ENCODE results near the gene COL25A1. TPM values are rescaled to one million over a fixed set of nuclear protein-coding genes. Genes with fewer than 3 reads are reported as not detected.
"Not testable (repeated sequence)": the region's sequence is repeated elsewhere in the genome, so short reads cannot be mapped to it uniquely, and the experiment has no call there.

The COL25A1 gene
- total and polyA plus RNA-seq, 5 donors from 2014 or later, result 0.19 TPM; not detected in 4

DNA sequence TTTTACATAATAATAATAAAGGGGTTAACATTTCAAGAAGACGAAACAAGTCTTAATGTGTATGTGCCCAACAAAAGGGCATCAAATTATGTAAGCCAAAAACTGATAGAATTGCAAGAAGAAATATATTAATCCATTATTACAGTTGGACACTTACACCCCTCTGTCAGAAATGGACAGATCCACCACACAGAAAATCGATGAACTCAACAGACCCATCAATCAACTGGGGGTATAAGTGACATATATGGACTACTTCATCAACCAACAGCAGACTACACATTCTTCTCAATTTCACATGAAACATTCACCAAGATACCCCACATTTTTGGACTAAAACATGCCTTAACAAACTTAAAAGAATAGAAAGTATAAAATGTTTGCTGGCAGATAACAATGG, 183.8 kb downstream of the COL25A1 start:
- Mint-ChIP-seq H3K4me3 (no peak overlapping the region), H3K4me1 (no peaks in the 10 kb centered on the region), H3K9me3 (peaks cover 0 to 4% (median 0%) of the 10 kb centered on the region in 7 donors), H3K36me3 (no peaks in the 10 kb centered on the region), H3K27me3 (no peaks in the 10 kb centered on the region), H3K27ac (no peak overlapping the region)
- DNase-seq (no peak), ATAC-seq (ENCODE audit: low read depth in 2 of 2) (no peak)
- Histone ChIP-seq H3K27ac (ENCODE audit: insufficient read depth, low read length, poor library complexity, severe bottlenecking) (no peak overlapping the region), H3K4me1 (ENCODE audit: control insufficient read depth, insufficient read depth, low read length, poor library complexity, severe bottlenecking) (no peaks in the 10 kb centered on the region), H3K27me3 (ENCODE audit: control insufficient read depth, insufficient read depth, low read length) (peaks cover 5% of the 10 kb centered on the region), H3K36me3 (ENCODE audit: control insufficient read depth, insufficient read depth, low read length) (no peaks in the 10 kb centered on the region), H3K9me3 (ENCODE audit: control insufficient read depth in 2 of 2, low read length in 2 of 2) (no peaks in the 10 kb centered on the region), H3K4me3 (ENCODE audit: low read depth, low read length) (no peak overlapping the region)

DNA sequence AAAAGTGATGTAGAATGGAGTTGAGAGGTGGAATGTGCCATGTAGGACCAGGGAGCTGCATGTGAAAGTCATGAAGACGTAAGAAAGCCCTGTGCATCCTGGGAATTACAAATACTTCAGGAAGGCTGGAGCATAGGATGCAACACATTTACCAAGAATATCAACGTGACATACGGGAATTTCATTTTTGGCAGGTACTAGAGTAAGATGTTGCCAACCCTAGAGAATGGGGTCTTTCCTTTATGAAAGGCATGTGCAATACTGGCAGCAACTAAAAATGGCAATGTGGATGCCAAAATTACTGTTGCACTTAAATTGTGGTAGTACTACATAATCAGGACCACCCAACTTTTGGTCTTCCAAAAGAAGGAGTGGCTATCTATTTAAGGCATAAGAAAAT, 188.0 kb downstream of the COL25A1 start:
- no peaks in the 10 kb centered on the region for H3K4me1 Mint-ChIP-seq
- no peaks in the 10 kb centered on the region for H3K27me3 Mint-ChIP-seq
- H3K27ac Mint-ChIP-seq, result no peak overlapping the region
- Histone ChIP-seq H3K4me1 (ENCODE audit: control insufficient read depth, insufficient read depth, low read length, poor library complexity, severe bottlenecking) (no peaks in the 10 kb centered on the region), H3K9me3 (ENCODE audit: control insufficient read depth in 2 of 2, low read length in 2 of 2) (no peaks in the 10 kb centered on the region), H3K27me3 (ENCODE audit: control insufficient read depth, insufficient read depth, low read length) (peaks cover 3% of the 10 kb centered on the region), H3K36me3 (ENCODE audit: control insufficient read depth, insufficient read depth, low read length) (no peaks in the 10 kb centered on the region), H3K4me3 (ENCODE audit: low read depth, low read length) (no peak overlapping the region), H3K27ac (ENCODE audit: insufficient read depth, low read length, poor library complexity, severe bottlenecking) (no peak overlapping the region)
- ATAC-seq (ENCODE audit: low read depth in 2 of 2) (no peak), DNase-seq (no peak)
- H3K4me3 Mint-ChIP-seq, result no peak overlapping the region
- H3K9me3 Mint-ChIP-seq, result no peaks in the 10 kb centered on the region
- no peaks in the 10 kb centered on the region for H3K36me3 Mint-ChIP-seq

GRCh38 chr4:109113521-109113920, 188.9 kb downstream of the COL25A1 start:
- no peak for ATAC-seq (ENCODE audit: low read depth in 2 of 2)
- H3K4me3 Mint-ChIP-seq, result no peak overlapping the region
- H3K27ac ChIP-seq (ENCODE audit: insufficient read depth, low read length, poor library complexity, severe bottlenecking), result no peak overlapping the region
- H3K27me3 ChIP-seq (ENCODE audit: control insufficient read depth, insufficient read depth, low read length), result peaks cover 3% of the 10 kb centered on the region
- H3K4me3 ChIP-seq (ENCODE audit: low read depth, low read length), result no peak overlapping the region
- H3K4me1 ChIP-seq (ENCODE audit: control insufficient read depth, insufficient read depth, low read length, poor library complexity, severe bottlenecking), result no peaks in the 10 kb centered on the region
- H3K27me3 Mint-ChIP-seq, result no peaks in the 10 kb centered on the region
- H3K36me3 ChIP-seq (ENCODE audit: control insufficient read depth, insufficient read depth, low read length), result no peaks in the 10 kb centered on the region
- no peaks in the 10 kb centered on the region for H3K36me3 Mint-ChIP-seq
- H3K4me1 Mint-ChIP-seq, result no peaks in the 10 kb centered on the region
- H3K27ac Mint-ChIP-seq, result no peak overlapping the region
- H3K9me3 ChIP-seq (ENCODE audit: control insufficient read depth in 2 of 2, low read length in 2 of 2), result no peaks in the 10 kb centered on the region
- no peak for DNase-seq
- H3K9me3 Mint-ChIP-seq, result no peaks in the 10 kb centered on the region

GRCh38 chr4:109111031-109111430, 191.4 kb downstream of the COL25A1 start:
- Histone ChIP-seq H3K9me3 (ENCODE audit: control insufficient read depth in 2 of 2, low read length in 2 of 2) (no peaks in the 10 kb centered on the region), H3K4me1 (ENCODE audit: control insufficient read depth, insufficient read depth, low read length, poor library complexity, severe bottlenecking) (no peaks in the 10 kb centered on the region), H3K27me3 (ENCODE audit: control insufficient read depth, insufficient read depth, low read length) (peaks cover 3% of the 10 kb centered on the region), H3K4me3 (ENCODE audit: low read depth, low read length) (no peak overlapping the region), H3K27ac (ENCODE audit: insufficient read depth, low read length, poor library complexity, severe bottlenecking) (no peak overlapping the region), H3K36me3 (ENCODE audit: control insufficient read depth, insufficient read depth, low read length) (no peaks in the 10 kb centered on the region)
- Mint-ChIP-seq H3K4me1 (no peaks in the 10 kb centered on the region), H3K9me3 (no peaks in the 10 kb centered on the region), H3K4me3 (no peak overlapping the region), H3K36me3 (no peaks in the 10 kb centered on the region), H3K27ac (no peak overlapping the region), H3K27me3 (no peaks in the 10 kb centered on the region)
- DNase-seq (no peak), ATAC-seq (ENCODE audit: low read depth in 2 of 2) (no peak)

DNA sequence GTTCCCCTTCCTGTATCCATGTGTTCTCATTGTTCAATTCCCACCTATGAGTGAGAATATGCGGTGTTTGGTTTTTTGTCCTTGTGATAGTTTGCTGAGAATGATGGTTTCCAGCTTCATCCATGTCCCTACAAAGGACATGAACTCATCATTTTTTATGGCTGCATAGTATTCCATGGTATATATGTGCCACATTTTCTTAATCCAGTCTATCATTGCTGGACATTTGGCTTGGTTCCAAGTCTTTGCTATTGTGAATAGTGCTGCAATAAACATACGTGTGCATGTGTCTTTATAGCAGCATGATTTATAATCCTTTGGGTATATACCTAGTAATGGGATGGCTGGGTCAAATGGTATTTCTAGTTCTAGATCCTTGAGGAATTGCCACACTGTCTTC, 194.2 kb downstream of the COL25A1 start:
- H3K4me1 ChIP-seq (ENCODE audit: control insufficient read depth, insufficient read depth, low read length, poor library complexity, severe bottlenecking); H3K36me3 Mint-ChIP-seq; H3K9me3 Mint-ChIP-seq: not testable (repeated sequence)

DNA sequence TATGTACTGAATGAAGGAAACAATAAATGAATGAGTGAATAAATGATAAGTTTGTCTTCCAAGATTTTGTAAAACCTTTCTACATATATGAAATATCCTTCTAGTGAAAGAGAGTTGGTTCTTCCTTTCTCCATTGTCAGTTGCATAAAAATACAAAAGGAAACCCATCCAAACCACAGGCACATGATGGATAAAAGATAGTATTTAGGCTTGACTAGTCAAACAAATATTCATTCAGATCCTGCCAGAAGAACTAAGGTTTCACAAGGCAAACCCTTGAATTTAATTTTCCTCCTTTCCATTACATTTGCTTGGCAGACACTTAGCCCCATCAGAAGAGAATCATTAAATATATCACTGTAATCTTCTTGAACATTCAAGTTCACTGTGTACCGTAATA, 208.4 kb downstream of the COL25A1 start:
- no peak for ATAC-seq (ENCODE audit: low read depth in 2 of 2)
- Histone ChIP-seq H3K27ac (ENCODE audit: insufficient read depth, low read length, poor library complexity, severe bottlenecking) (no peak overlapping the region), H3K36me3 (ENCODE audit: control insufficient read depth, insufficient read depth, low read length) (no peaks in the 10 kb centered on the region), H3K4me3 (ENCODE audit: low read depth, low read length) (no peak overlapping the region), H3K27me3 (ENCODE audit: control insufficient read depth, insufficient read depth, low read length) (no peaks in the 10 kb centered on the region), H3K4me1 (ENCODE audit: control insufficient read depth, insufficient read depth, low read length, poor library complexity, severe bottlenecking) (no peaks in the 10 kb centered on the region), H3K9me3 (ENCODE audit: control insufficient read depth in 2 of 2, low read length in 2 of 2) (no peaks in the 10 kb centered on the region)
- Mint-ChIP-seq H3K9me3 (peaks cover 0 to 2% (median 0%) of the 10 kb centered on the region in 7 donors), H3K4me3 (no peak overlapping the region), H3K36me3 (no peaks in the 10 kb centered on the region), H3K4me1 (no peaks in the 10 kb centered on the region), H3K27me3 (peaks cover 8% of the 10 kb centered on the region), H3K27ac (no peak overlapping the region)
- no peak for DNase-seq

More for the DNA sequence above, 194.2 kb downstream of the COL25A1 start:
- H3K9me3 ChIP-seq (ENCODE audit: control insufficient read depth in 2 of 2, low read length in 2 of 2); H3K27me3 Mint-ChIP-seq; DNase-seq; H3K27ac Mint-ChIP-seq; H3K4me3 ChIP-seq (ENCODE audit: low read depth, low read length); H3K4me1 Mint-ChIP-seq; H3K36me3 ChIP-seq (ENCODE audit: control insufficient read depth, insufficient read depth, low read length); H3K27ac ChIP-seq (ENCODE audit: insufficient read depth, low read length, poor library complexity, severe bottlenecking); H3K4me3 Mint-ChIP-seq; H3K27me3 ChIP-seq (ENCODE audit: control insufficient read depth, insufficient read depth, low read length); ATAC-seq (ENCODE audit: low read depth in 2 of 2): not testable (repeated sequence)

- no peaks in the 10 kb centered on the region for H3K36me3 ChIP-seq (ENCODE audit: control insufficient read depth, insufficient read depth, low read length)
- no peaks in the 10 kb centered on the region for H3K9me3 Mint-ChIP-seq
- no peaks in the 10 kb centered on the region for H3K4me1 ChIP-seq (ENCODE audit: control insufficient read depth, insufficient read depth, low read length, poor library complexity, severe bottlenecking)
Observed at GRCh38 chr4:109091727-109092409, 210.6 kb downstream of the COL25A1 start.

DNA sequence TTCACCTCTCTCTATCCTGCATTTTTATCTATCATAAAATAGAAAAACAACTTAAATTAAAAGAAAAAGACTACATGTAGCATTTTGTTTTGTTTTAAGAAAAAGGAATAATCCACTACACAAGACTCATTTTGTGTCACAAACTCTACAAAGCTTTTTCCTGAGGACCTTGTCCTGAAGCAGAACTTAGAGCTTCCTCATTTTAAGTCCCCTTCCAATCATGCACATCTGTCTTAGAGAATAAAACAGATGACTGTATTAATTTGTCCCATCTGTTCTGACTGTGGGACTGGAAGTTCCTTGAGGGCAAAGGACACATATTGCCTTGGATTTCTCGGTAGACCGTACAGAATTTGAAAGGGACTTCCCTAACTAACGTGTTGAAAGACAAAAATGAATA, 218.5 kb downstream of the COL25A1 start:
- no peaks in the 10 kb centered on the region for H3K36me3 ChIP-seq (ENCODE audit: control insufficient read depth, insufficient read depth, low read length)
- Mint-ChIP-seq H3K9me3 (peaks cover 0 to 2% (median 0%) of the 10 kb centered on the region in 7 donors), H3K27ac (no peak overlapping the region), H3K36me3 (no peaks in the 10 kb centered on the region), H3K4me3 (no peak overlapping the region), H3K4me1 (no peaks in the 10 kb centered on the region), H3K27me3 (peaks cover 21% of the 10 kb centered on the region)
- no peak for DNase-seq
- no peaks in the 10 kb centered on the region for H3K9me3 ChIP-seq (ENCODE audit: control insufficient read depth in 2 of 2, low read length in 2 of 2)
- H3K4me1 ChIP-seq (ENCODE audit: control insufficient read depth, insufficient read depth, low read length, poor library complexity, severe bottlenecking), result no peaks in the 10 kb centered on the region
- no peak overlapping the region for H3K27ac ChIP-seq (ENCODE audit: insufficient read depth, low read length, poor library complexity, severe bottlenecking)
- no peak for ATAC-seq (ENCODE audit: low read depth in 2 of 2)
- no peaks in the 10 kb centered on the region for H3K27me3 ChIP-seq (ENCODE audit: control insufficient read depth, insufficient read depth, low read length)
- no peak overlapping the region for H3K4me3 ChIP-seq (ENCODE audit: low read depth, low read length)

More at GRCh38 chr4:109091727-109092409, 210.6 kb downstream of the COL25A1 start:
- Histone ChIP-seq H3K4me3 (ENCODE audit: low read depth, low read length) (no peak overlapping the region), H3K27ac (ENCODE audit: insufficient read depth, low read length, poor library complexity, severe bottlenecking) (no peak overlapping the region), H3K9me3 (ENCODE audit: control insufficient read depth in 2 of 2, low read length in 2 of 2) (no peaks in the 10 kb centered on the region), H3K27me3 (ENCODE audit: control insufficient read depth, insufficient read depth, low read length) (no peaks in the 10 kb centered on the region)
- Mint-ChIP-seq H3K36me3 (no peaks in the 10 kb centered on the region), H3K27me3 (peaks cover 19% of the 10 kb centered on the region), H3K4me1 (no peaks in the 10 kb centered on the region), H3K4me3 (no peak overlapping the region), H3K27ac (no peak overlapping the region)
- no peak for ATAC-seq (ENCODE audit: low read depth in 2 of 2)
- no peak for DNase-seq

Data from CD4-positive, CD25-positive, alpha-beta regulatory T cell (primary cell).